SW480 (cell line): ENCODE data around the gene NT5C2.
A peak's percentile ranks its signal among the peaks of the same experiment; 100 is the strongest.
"Not testable (repeated sequence)": the region's sequence is repeated elsewhere in the genome, so short reads cannot be mapped to it uniquely, and the experiment has no call there.

Experiments
- DNase-seq: peaks from one replicate; pipeline ENCODE4 v3.0.0-alpha.2; 2016; ENCODE audit warnings: low spot score

NT5C2 gene

DNA sequence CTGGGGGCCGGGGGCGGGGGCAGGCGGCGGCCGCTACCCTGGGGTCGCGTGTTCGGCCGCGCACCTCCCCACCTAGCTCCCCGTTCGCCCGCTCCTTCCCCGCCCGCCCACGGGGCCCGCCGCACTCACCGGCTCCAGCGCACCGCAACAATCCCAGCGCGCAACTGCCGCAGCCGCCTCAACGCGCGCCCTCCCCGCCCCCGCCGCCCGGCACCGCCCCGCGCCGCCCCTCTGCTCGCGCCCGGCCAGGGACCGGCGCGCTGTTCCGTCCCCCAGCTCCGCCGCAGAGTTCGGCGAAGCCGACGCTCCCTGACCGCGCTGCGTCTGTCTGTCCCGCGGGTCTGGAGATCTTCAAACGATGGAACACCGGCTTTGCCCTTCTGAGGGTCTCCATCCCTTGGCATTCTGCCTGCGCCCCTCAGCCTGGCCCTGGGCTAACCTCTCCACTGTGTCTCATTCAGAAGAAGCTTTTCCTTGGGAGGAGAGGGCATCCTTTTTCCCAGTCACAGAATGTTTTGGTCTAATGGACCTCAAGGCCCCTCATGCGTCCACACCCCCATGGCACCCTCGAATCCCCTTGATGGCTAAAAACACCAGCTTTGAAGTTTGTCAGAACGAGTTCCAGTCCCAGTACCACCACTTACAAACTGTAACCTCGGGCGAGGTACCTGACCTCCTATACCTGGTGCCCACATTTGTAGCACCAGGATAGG, at the start of gene NT5C2:
NT5C2 (minus strand) TSS at position 166 of the 713 bp plus-strand sequence. CDS start 18,314 bp downstream, outside the sequence.
- DNase-seq, result peak; percentile 68

DNA sequence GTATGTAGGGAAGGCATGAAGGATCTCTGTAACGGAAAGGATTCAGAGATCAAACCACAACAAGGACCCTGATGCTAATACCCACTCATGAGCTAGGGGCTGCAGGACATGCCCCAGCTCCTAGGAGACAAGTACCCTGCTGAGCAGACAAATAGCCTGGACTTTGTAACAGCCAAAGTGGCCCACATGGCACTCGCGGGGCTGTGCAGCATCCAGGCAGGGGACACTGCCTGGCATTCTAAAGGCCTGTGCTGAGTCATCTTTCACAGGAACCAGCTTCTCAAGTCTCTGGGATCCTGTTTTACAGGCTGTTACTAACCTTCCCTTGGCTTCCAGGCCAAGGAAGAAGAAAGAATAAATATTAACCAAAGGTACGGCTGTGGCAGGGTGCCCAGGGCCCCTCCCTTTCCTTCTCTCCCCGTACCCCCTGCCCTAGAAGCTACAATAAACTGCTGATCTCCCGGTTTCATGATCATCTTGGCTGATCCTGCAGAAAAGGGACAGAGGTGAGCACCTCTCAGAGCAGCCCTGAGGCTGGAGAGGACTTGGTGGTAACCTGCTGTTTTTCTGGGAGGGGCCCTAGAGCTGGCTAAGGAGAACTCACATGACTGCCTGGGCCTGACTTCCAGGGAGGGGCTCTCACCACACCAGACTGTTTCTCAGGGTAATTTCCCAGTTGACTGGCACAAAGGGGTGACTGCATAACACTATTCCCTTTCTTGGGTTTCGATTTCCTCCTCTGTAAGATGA, 48.4 kb upstream of the NT5C2 start:
- peak; percentile 43 for DNase-seq

DNA sequence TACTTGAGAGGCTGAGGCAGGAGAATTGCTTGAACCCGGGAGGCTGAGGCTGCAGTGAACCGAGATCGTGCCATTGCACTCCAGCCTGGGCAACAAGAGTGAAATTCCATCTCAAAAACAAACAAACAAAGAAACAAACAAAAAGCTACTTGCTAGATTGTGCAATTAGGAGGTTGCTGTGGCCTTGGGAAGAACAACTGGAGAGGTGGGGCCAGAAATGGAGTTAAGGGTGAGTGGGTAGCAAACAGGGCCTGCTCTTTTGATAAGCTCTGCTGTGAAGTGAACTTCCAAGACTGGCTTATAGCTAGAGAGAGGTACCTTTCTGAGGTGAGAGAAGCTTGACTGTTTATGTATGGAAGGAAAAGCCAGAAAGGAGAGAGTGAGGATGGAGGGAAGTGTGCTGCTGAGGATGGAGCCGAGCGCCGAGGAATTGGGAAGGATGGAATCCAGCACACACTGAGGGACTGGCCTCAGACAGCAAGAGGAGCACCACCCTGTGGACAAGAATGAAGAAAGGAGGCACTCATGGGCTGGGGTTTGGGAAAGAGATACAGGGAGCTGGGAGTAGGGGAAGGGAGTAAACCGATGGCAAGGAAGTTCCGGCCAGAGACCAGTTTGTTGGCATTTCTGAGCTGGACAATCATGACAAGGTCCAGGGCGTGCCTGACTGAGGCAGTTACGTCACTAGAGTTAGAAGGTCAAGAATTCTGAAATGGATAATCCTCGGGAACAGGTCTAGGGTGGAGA, 45.6 kb upstream of the NT5C2 start:
- DNase-seq, result peak; percentile 13

DNA sequence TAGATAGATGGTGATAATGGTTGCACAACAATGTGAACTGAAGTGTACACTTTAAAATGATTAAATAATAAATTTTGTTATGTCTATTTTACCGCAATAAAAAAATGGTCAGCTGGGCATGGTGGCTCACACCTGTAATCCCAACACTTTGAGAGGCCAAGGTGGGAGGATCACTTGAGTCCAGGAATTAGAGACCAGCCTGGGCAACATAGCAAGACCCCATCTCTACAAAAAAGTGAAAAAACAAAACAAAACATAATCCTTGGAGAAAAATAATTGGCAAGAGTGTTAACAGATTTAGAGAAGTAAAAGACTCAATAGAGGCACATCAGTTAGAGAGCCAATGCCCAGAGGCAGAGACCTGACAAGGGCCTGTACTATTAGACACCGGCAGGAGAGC, 42.7 kb upstream of the NT5C2 start:
- DNase-seq, result no peak

DNA sequence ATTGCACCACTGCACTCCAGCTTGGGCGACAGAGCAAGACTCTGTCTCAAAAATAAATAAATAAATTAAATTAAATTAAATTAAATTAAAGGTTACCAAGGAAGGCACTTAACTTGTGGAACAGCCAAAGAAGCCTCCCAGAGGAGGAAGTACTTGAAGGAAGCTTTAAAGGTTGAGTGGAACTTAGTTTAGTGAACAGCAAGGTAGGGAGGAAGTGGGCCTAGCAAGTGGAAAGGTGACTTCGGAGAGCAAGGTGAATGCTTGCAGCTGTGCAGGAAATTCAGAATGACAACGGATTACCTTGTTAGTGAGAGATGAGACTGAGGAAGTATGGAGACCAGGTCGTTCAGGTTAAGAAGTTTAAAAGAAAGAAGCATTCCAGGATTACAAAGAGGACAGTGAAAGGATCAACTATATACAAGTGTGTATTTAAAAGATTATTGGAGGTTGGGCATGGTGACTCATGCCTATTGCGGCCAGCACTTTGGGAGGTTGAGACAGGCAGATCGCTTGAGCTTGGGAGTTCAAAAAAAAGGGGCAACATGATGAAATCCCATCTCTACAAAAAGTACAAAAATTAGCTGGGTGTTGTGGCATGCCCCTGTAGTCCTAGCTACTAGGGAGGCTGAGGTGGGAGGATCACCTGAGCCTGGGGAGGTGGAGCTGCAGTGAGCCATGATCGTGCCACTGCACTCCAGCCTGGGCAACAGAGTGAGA, 39.9 kb upstream of the NT5C2 start:
- DNase-seq, result peak; percentile 31

DNA sequence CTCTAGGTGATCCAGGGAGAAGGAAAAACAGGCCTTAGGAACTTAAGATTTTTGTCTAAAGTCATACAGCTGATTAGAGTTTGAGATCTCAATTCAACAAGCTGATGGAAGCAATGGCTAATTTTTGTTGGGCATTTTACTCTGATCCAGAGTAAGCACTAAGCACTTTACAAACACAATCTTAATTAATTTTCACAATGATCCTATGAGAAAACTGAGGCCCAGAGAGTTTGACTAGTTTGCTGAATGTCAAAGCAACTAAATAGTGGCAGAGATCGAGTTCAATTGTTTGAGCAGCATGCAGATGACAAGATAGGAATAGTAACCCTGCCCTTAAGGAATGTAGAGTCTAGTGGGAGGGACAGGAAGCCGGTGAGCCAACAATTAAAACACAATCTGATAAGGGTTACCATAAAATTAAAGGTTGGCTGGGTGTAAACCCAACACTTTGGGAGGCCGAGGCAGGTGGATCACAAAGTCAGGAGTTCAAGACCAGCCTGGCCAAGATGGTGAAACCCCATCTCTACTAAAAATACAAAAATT, 39.1 kb upstream of the NT5C2 start:
- peak; percentile 16 for DNase-seq

DNA sequence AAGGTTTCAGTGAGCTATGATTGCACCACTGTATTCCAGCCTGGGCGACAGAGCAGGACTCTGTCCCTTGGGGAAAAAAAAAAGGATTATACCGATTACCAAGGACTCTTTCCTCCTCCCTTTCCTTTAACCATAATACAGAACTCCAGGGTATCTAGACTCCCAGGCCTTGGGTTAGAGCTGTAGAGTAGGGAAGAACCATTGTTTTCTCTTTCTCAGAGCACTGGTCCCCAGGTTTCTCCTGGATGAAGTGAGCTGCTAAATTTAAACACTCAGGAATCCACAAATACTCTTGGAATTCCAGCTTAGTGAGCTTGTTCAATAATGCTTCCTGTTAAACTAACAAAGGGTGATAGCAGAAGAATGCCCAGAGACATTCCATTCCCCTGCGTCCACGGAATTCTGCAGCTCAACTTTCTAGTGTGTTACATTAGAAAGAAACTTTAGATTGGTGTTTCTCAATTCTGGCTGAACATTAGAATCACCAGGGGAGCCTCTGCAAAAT, 38.0 kb upstream of the NT5C2 start:
- DNase-seq, result peak; percentile 62

DNA sequence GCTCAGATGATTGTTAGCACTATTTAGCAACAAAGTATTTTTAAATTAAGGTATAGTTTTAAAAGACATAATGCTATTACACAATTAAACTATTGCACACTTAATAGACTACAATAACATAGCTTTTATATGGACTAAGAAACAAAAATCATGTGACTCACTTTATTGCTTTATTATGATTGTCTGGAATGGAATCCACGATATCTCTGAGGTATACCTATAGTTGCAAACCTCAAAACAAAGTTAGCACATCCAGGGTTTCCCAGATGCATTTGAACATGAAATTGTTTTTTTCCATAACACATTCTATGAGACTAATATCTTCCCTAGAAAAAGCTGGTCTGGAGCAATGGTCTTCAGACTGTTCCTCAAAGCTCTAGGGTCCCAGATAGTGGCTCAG, 34.3 kb upstream of the NT5C2 start:
- DNase-seq, result no peak

DNA sequence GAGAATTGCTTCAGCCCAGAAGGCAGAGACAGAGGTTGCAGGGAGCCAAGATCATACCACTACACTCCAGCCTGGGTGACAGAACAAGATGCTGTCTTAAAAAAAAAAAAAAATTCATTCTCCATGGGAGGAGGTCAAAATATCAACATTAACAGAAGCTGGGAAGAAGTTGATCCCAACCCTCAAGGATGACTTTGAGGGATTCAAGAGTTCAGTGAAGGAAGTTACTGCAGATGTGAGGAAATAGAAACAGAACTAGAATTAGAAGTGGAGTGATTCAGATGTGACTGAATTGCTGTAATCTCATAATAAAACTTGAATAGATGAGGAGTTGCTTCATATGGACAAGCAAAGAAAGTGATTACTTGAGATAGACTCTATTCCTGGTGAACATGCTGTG, 32.9 kb upstream of the NT5C2 start:
- DNase-seq, result no peak

DNA sequence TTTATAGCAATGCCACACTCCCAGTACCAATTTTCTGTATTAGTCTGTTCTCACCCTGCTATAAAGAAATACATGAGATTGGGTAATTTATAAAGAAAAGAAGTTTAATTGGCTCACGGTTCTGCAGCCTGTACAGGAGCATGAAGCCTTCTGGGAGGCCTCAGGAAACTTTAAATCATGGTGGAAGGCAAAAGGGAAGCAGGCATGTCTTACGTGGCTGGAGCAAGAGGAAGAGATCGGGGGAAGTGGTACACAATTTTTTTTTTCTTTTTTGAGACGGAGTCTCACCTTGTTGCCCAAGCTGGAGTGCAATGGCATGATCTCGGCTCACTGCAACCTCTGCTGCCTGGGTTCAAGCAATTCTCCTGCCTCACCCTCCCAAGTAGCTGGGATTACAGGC, 31.6 kb upstream of the NT5C2 start:
- DNase-seq, result not testable (repeated sequence)

DNA sequence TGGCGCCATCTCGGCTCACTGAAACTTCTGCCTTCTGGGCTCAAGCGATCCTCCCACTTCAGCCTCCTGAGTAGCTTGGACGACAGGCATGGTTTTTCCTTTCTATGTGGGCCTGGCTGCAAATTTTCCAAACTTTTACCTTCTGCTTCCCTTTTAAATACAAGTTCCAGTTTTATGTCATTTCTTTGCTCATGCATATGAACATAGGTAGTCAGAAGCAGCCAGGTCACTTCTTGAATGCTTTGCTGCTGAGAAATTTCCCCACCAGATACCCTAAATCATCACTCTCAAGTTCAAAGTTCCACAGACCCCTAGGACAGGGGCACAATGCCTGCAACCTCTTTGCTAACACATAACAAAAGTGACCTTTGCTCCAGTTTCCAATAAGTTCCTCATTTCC, 31.1 kb upstream of the NT5C2 start:
- DNase-seq, result no peak

DNA sequence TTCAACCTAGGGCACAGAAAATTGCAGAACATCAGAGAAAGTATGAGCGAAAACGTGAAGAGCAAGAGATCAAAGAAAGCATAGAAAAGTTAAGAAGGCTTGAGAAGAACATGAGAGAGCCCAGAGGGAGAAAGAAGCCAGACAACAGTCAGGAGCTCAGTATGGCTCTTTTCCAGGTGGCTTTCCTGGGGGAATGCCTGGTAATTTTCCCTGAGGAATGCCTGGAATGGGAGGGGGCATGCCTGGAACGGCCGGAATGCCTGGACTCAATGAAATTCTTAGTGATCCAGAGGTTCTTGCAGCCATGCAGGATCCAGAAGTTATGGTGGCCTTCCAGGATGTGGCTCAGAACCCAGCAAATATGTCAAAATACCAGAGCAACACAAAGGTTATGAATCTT, 23.3 kb upstream of the NT5C2 start:
- DNase-seq, result peak; percentile 11

DNA sequence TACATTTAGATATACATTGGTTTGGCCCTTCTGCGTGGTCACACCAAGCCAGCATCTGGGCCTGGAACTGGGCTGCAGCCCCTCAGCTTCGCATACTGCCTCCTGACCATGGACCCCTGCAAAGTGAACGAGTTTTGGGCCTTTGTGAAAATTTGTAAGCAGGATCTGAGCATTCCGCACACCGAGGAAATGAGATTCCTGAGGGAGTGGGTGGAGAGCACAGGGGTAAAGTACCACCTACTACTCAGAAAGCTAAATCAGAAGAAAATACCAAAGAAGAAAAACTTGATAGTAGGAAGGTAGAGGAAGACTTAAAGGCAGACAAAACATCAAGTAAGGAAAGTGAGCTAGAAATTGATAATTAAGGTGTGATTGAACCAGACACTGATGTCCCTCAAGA, 22.5 kb upstream of the NT5C2 start:
- no peak for DNase-seq

DNA sequence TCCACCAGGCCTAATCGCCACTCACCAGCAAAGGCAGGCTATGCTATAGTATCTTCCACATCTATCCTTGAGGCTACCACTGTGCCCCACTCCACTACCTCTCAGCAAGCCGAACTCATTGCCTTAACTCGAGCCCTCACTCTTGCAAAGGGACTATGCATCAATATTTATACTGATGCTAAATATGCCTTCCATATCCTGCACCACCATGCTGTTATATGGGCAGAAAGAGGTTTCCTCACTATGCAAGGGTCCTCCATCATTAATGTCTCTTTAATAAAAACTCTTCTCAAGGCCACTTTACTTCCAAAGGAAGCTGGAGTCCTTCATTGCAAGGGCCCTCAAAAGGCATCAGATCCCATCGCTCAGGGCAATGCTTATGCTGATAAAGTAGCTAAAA, 17.2 kb upstream of the NT5C2 start:
- not testable (repeated sequence) for DNase-seq

DNA sequence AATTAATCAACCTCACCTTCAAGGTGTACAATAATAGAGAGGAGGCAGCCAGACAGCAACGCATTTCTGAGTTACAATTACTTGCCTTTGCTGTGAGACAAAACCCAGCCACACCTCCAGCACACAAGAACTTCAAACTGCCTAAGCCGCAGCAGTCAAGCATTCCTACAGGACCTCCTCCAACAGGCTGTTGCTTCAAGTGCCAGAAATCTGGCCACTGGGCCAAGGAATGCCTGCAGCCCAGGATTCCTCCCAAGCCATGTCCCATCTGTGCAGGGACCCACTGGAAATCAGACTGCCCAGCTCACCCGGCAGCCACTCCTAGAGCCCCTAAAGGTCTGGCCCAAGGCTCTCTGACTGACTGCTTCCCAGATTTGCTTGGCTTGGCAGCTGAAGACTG, 14.6 kb upstream of the NT5C2 start:
- DNase-seq, result not testable (repeated sequence)

DNA sequence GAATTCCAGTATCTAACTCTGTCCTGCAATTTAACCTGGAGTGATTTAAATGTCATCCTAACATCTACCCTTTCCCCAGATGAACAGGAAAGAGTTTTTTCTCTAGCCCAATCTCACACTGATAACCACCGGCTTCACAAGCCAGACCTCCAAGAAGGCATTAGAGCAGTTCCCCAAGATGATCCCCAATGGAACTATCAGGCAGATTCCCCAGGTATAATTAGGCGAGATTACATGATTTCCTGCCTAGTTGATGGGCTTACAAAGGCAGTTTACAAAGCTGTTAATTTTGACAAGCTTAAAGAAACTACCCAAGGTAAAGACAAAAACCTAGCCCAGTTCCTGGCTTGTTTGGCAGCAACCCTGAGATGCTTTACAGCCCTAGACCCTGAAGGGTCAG, 14.1 kb upstream of the NT5C2 start:
- no peak for DNase-seq

DNA sequence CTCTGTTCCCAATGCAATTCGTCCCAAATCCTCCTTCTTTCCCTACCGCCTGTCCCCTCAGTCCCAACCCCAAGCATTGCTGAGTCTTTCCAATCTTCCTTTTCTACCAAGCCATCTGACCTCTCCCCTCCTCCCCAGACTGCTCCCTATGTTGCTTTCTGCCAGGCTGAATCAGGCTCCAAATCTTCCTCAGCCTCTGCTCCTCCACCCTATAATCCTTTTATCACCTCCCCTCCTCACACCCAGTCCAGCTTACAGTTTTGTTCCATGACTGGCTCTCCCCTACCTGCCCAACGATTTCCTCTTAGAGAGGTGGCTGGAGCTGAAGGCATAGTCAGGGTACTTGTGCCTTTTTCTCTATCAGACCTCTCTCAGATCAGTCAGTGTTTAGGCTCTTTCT, 13.6 kb upstream of the NT5C2 start:
- DNase-seq, result not testable (repeated sequence)

DNA sequence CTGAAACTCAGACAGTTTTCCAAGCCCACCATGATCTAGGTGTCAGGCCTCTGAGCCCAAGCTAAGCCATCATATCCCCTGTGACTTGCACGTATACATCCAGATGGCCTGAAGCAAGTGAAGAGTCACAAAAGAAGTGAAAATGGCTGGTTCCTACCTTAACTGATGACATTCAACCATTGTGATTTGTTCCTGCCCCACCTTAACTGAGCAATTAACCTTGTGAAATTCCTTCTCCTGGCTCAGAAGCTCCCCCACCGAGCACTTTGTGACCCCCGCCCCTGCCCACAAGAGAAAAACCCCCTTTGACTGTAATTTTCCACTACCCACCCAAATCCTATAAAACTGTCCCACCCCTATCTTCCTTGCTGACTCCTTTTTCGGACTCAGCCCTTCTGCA, 12.3 kb upstream of the NT5C2 start:
- not testable (repeated sequence) for DNase-seq

DNA sequence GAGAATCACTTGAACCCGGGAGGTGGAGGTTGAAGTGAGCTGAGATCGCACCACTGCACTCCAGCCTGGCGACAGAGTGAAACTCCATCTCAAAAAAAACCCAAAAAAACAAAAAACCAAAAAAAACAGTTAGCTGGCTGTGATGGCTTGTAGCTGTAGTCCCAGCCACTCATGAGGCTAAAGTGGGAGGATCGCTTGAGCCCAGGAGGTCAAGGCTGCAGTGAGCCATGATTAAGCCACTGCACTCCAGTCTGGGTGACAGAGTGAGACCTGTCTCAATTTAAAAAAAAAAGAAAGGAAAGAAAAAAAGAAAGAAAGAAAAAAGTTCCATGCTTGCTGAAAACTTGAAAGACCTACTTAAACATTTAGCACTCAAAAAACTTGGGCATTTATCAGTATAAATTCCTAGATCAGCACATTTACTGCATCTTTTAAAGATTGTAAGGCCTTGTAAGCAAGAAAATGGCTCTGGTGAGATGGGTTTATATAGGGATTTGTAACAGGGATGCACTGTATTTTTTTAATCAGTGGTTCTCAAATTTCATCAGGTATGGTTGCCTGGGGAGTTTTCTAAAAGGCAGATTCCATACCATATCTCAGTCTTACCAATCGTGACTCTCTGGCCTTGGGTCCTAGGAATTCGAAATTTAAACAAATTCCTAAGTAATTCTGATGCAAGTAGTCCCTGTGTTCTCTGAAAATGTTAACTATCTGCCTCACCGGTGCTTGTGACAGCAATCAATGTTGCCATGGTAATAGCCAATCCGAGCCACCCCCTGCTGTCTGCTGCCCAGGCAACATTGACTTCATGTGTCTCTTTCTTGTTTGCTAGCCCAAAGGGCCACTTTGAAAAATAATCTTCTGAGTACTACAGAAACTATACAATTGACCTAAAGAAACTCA, 11.5 kb upstream of the NT5C2 start:
- no peak for DNase-seq

DNA sequence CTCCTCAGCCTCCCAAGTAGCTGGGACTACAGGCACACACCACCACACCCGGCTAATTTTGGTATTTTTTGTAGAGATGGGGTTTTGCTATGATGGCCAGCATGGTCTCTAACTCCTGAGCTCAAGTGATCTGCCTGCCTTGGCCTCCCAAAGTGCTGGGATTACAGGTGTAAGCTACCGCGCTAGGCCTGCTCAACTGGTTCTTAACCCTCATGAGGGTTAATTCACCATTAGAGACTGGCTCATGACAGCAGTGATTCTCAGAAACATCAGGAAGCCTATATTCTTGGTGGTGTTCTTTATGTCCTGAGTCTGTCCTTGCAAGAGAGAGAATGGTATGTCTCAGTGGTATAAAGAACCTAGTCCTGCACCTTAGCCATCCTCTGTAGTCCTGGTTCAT, 10.4 kb upstream of the NT5C2 start:
- no peak for DNase-seq

DNA sequence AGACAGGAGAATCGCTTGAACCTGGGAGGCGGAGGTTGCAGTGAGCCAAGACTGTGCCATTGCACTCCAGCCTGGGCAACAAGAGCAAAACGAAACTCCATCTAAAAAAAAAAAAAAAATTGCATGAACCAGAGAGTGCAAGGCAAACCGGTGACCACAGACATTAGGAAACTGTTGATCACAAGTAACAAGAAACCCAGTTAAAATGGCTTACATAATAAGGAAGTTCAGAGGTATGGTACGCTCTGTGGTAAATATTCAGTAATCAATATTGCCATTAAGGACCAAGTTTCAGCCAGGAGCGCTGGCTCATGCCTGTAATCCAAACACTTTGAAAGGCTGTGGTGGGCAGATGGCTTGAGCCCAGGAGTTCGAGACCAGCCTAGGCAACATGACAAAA, 9.2 kb upstream of the NT5C2 start:
- DNase-seq, result no peak
